Astrocyte (in vitro differentiated cells and primary cell): Measurements from ENCODE around the gene PPL. TPM values are rescaled to one million over a fixed set of nuclear protein-coding genes. Genes with fewer than 3 reads are reported as not detected.

Experiments used
- DNase-seq: peaks from one replicate; pipeline ENCODE4 v3.0.0-alpha.2; 2010; ENCODE audit warnings: low read depth
- FAIRE-seq: peaks from 2 replicates; lab custom pipeline; 2011; peaks lifted over from hg19 to GRCh38; lab: Jason Lieb, UNC
- H2AFZ ChIP-seq: 2 replicates; pipeline ENCODE4 v1.6.0; 2012; ENCODE audit warnings: low read depth, low read length, inconsistent platforms
- H3K27ac ChIP-seq: 2 replicates; pipeline ENCODE4 v1.5.1; 2011; ENCODE audit warnings: low read depth, low read length, inconsistent platforms
- H3K27me3 ChIP-seq: 2 replicates; pipeline ENCODE4 v1.6.0; 2011; ENCODE audit warnings: low read length, inconsistent platforms; ENCODE audit not compliant: insufficient read depth
- H3K36me3 ChIP-seq: 2 replicates; pipeline ENCODE4 v1.5.1; 2011; ENCODE audit warnings: low read length, inconsistent platforms; ENCODE audit not compliant: insufficient read depth
- H3K4me1 ChIP-seq: 2 replicates; pipeline ENCODE4 v1.5.1; 2011; ENCODE audit warnings: low read length, inconsistent platforms; ENCODE audit not compliant: insufficient read depth
- H3K4me2 ChIP-seq: 2 replicates; pipeline ENCODE4 v1.6.0; 2012; ENCODE audit warnings: low read length, inconsistent platforms
- H3K4me3 ChIP-seq: 2 replicates; pipeline ENCODE4 v1.5.1; 2011; ENCODE audit warnings: low read depth, mild to moderate bottlenecking, low read length, inconsistent platforms; ENCODE audit not compliant: insufficient read depth
- H3K79me2 ChIP-seq: 2 replicates; pipeline ENCODE4 v1.6.0; 2012; ENCODE audit warnings: mild to moderate bottlenecking, low read length, inconsistent platforms; ENCODE audit not compliant: insufficient read depth
- H3K9ac ChIP-seq: 2 replicates; pipeline ENCODE4 v1.6.0; 2012; ENCODE audit warnings: mild to moderate bottlenecking, low read length, inconsistent platforms
- H3K9me3 ChIP-seq: 2 replicates; pipeline ENCODE4 v1.5.1; 2012; ENCODE audit warnings: low read depth, mild to moderate bottlenecking, low read length, inconsistent platforms; ENCODE audit not compliant: insufficient read depth
- H4K20me1 ChIP-seq: 2 replicates; pipeline ENCODE4 v1.6.0; 2012; ENCODE audit warnings: low read length, inconsistent platforms; ENCODE audit not compliant: insufficient read depth
- H3K27ac Mint-ChIP-seq: one replicate; pipeline ENCODE4 v1.8.0; 2021; ENCODE audit warnings: mild to moderate bottlenecking, mixed read lengths; ENCODE audit not compliant: unreplicated experiment
- H3K27me3 Mint-ChIP-seq: one replicate; pipeline ENCODE4 v1.8.0; 2021; ENCODE audit warnings: low read depth, mixed read lengths; ENCODE audit not compliant: unreplicated experiment
- H3K36me3 Mint-ChIP-seq: one replicate; pipeline ENCODE4 v1.8.0; 2021; ENCODE audit warnings: low read depth, mixed read lengths; ENCODE audit not compliant: unreplicated experiment
- H3K4me1 Mint-ChIP-seq: one replicate; pipeline ENCODE4 v1.8.0; 2021; ENCODE audit warnings: low read depth, mixed read lengths; ENCODE audit not compliant: unreplicated experiment
- H3K4me3 Mint-ChIP-seq: one replicate; pipeline ENCODE4 v1.8.0; 2021; ENCODE audit warnings: mild to moderate bottlenecking, moderate library complexity, mixed read lengths; ENCODE audit not compliant: unreplicated experiment
- H3K9me3 Mint-ChIP-seq: one replicate; pipeline ENCODE4 v1.8.0; 2021; ENCODE audit warnings: mild to moderate bottlenecking, mixed read lengths; ENCODE audit not compliant: unreplicated experiment
- EZH2 ChIP-seq: IDR thresholded peaks from 2 replicates; pipeline ENCODE4 v1.6.1; 2012; ENCODE audit warnings: mild to moderate bottlenecking, low read length, inconsistent platforms; ENCODE audit not compliant: insufficient read depth
- total RNA-seq: library from RNA; stranded (reverse); gene quantifications from 2 replicates; pipeline ENCODE4 v1.2.1, GENCODE V29; 2021
- TF ChIP-seq, protein P1 (sequence below): IDR thresholded peaks from 2 replicates; pipeline ENCODE4 v1.5.1; 2011; ENCODE audit warnings: low read depth, mild to moderate bottlenecking, inconsistent platforms, low read length, moderate library complexity; ENCODE audit not compliant: insufficient read depth

Gene PPL
- total RNA-seq, 1 donor from 2014 or later: 12.3 TPM

DNA sequence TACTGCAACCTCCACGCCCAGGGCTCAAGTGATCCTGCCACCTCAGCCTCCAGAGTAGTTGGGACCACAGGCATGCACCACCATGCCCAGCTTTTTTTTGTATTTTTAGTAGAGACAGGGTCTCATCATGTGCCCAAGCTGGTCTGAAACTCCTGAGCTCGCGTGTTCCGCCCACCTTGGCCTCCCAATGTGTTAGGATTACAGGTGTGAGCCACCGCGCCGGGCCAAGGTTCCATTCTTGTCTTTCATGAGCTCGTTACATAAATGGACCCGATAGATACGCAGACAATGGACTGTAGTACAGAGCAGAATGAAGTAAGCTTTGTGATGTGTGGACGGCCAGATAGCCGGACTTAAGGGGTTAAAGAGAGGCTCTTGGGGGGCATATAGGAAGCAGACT lies 70.4 kb downstream of the PPL start:
- no peaks in the 10 kb centered on the region for H3K27me3 ChIP-seq
- Mint-ChIP-seq H3K27me3 (no peaks in the 10 kb centered on the region), H3K4me1 (peaks cover 16% of the 10 kb centered on the region), H3K4me3 (no peak overlapping the region), H3K36me3 (peaks cover 16% of the 10 kb centered on the region), H3K27ac (no peak overlapping the region), H3K9me3 (no peaks in the 10 kb centered on the region)
- no peak overlapping the region for H3K27ac ChIP-seq
- H2AFZ ChIP-seq: no peak overlapping the region
- H3K4me3 ChIP-seq: no peak overlapping the region
- no peak overlapping the region for H3K9ac ChIP-seq
- H3K36me3 ChIP-seq: peaks cover 26% of the 10 kb centered on the region
- no peaks in the 10 kb centered on the region for H3K4me1 ChIP-seq
- peaks cover 93% of the 10 kb centered on the region for H4K20me1 ChIP-seq
- FAIRE-seq (no peak), DNase-seq (no peak)
- H3K9me3 ChIP-seq: no peaks in the 10 kb centered on the region
- no peak overlapping the region for H3K4me2 ChIP-seq
- H3K79me2 ChIP-seq: peaks cover 85% of the 10 kb centered on the region
- no peak for TF ChIP-seq EZH2
- TF ChIP-seq, protein P1, sequence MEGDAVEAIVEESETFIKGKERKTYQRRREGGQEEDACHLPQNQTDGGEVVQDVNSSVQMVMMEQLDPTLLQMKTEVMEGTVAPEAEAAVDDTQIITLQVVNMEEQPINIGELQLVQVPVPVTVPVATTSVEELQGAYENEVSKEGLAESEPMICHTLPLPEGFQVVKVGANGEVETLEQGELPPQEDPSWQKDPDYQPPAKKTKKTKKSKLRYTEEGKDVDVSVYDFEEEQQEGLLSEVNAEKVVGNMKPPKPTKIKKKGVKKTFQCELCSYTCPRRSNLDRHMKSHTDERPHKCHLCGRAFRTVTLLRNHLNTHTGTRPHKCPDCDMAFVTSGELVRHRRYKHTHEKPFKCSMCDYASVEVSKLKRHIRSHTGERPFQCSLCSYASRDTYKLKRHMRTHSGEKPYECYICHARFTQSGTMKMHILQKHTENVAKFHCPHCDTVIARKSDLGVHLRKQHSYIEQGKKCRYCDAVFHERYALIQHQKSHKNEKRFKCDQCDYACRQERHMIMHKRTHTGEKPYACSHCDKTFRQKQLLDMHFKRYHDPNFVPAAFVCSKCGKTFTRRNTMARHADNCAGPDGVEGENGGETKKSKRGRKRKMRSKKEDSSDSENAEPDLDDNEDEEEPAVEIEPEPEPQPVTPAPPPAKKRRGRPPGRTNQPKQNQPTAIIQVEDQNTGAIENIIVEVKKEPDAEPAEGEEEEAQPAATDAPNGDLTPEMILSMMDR: no peak

DNA sequence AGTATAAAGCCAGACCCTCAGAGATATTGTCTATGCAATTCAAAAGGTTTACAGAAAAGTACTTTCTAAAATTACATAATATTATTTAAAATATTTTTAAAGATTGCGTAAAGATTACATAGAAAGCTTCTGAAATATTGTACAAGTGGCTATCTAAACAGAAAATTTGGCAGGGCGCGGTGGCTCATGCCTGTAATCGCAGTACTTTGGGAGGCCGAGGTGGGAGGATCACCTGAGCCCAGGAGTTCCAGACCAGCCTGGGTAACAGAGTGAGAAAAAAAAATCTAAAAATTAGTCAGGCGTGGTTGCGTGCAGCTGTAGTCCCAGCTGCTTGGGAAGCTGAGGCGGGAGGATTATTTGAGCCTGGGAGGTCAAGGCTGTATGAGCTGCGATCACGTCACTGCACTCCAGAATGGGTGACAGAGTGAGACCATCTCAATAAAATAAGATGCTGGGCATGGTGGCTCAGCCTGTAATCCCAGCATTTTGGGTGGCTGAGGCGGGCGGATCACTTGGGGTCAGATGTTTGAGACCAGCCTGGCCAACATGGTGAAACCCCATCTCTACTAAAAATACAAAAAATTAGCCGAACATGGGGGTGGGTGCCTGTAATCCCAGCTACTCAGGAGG lies 71.6 kb downstream of the PPL start:
- no peak overlapping the region for H3K4me3 ChIP-seq
- peaks cover 16% of the 10 kb centered on the region for H3K36me3 Mint-ChIP-seq
- H3K79me2 ChIP-seq: peaks cover 95% of the 10 kb centered on the region
- H3K27me3 Mint-ChIP-seq: no peaks in the 10 kb centered on the region
- no peak overlapping the region for H3K9ac ChIP-seq
- H3K27me3 ChIP-seq: no peaks in the 10 kb centered on the region
- no peak overlapping the region for H3K27ac Mint-ChIP-seq
- peaks cover 1% of the 10 kb centered on the region for H3K4me1 ChIP-seq
- H3K36me3 ChIP-seq: peaks cover 37% of the 10 kb centered on the region
- no peaks in the 10 kb centered on the region for H3K9me3 ChIP-seq
- peaks cover 96% of the 10 kb centered on the region for H4K20me1 ChIP-seq
- H3K9me3 Mint-ChIP-seq: no peaks in the 10 kb centered on the region
- FAIRE-seq (no peak), DNase-seq (no peak)
- H3K4me2 ChIP-seq: no peak overlapping the region
- H2AFZ ChIP-seq: no peak overlapping the region
- H3K4me1 Mint-ChIP-seq: peaks cover 21% of the 10 kb centered on the region
- no peak for TF ChIP-seq EZH2
- TF ChIP-seq, protein P1: no peak
- H3K4me3 Mint-ChIP-seq: no peak overlapping the region
- H3K27ac ChIP-seq: no peak overlapping the region

DNA sequence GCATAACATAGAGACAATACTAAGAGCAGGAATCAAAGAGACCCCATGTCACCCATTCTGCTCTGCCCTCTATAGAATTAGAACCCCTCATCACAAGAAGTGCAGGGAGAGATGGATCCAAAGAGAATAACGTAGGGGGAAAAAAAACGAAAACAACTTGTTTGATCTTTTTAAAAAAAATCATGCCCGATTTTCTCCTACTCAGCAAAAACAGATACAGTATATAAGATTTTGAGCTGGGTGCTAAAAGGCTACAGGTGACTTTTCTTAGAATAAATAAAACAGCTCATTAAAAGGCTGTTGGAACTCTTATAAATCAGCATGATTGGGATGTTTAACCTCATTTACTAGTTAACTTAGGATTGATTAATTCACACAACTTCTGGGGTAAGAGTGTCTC lies 72.2 kb downstream of the PPL start:
- H3K27ac ChIP-seq: no peak overlapping the region
- DNase-seq (no peak), FAIRE-seq (no peak)
- no peak overlapping the region for H3K9ac ChIP-seq
- H3K36me3 Mint-ChIP-seq: peaks cover 17% of the 10 kb centered on the region
- H3K27me3 ChIP-seq: no peaks in the 10 kb centered on the region
- no peak overlapping the region for H3K4me3 Mint-ChIP-seq
- no peaks in the 10 kb centered on the region for H3K9me3 Mint-ChIP-seq
- H2AFZ ChIP-seq: no peak overlapping the region
- H3K4me3 ChIP-seq: no peak overlapping the region
- no peak overlapping the region for H3K27ac Mint-ChIP-seq
- no peak for TF ChIP-seq EZH2
- TF ChIP-seq, protein P1: no peak
- peaks cover 26% of the 10 kb centered on the region for H3K4me1 Mint-ChIP-seq
- H3K27me3 Mint-ChIP-seq: no peaks in the 10 kb centered on the region
- no peaks in the 10 kb centered on the region for H3K9me3 ChIP-seq
- H3K4me1 ChIP-seq: peaks cover 7% of the 10 kb centered on the region
- H4K20me1 ChIP-seq: peaks cover 96% of the 10 kb centered on the region
- H3K36me3 ChIP-seq: peaks cover 32% of the 10 kb centered on the region
- no peak overlapping the region for H3K4me2 ChIP-seq
- peaks cover 91% of the 10 kb centered on the region for H3K79me2 ChIP-seq
